ENCODE data around the gene DMRTC2. TPM values are rescaled to one million over a fixed set of nuclear protein-coding genes. Genes with fewer than 3 reads are reported as not detected.

Gene DMRTC2
- total and polyA plus RNA-seq, 9 of the 15 experiments (the other 6 are each of a cell fraction or from before 2014, with no cell fraction given): 0.03 TPM; not detected in 8

DNA sequence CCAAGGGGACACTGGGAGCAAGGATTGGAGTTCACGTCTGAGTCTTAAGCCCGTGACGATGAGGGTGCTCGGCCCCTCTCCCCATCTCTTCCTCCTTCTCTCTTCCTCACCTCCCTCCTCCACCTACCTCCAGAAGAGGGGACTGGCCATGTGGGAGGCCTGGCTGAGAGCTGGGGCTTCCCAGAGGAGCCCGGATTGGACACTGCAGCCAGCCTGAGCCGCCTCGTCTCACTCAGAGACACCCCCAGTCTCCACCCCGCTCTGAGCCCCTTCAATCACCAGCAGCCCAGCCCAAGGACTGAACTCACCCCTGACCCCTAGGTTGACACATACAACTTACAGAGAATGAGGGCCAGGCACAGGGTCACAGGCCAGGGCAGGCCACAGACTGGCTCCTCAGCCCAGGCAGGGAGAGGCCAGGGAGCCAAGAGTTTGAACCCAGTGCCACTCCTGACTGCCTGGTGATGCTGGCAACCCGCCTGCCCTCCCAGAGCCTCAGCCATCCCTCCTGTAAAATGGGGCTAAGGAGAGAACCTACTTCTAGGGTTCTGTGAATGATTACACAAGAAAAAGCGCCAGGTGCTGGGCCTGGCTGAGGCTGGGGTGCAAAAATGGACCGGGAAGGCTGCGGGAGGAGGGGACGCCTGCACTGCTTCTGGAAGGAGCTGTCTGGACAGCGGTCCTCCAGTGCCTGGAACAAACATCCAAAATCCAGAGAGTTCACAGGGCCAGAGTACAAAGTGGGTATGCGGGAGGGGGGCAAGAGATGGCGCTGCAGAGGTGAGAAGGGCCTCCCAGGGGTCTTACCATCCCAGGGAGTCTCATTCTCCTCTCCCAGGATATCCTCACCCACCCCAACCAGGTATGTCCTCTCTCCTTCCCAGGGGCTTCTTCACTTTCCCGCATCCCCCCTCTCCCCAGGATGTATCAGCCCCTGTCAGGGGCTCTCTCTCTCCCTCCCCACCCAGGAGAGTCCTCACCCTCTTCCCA lies 33.4 kb downstream of the DMRTC2 start:
- TF ChIP-seq PYGO2 (tag; IDR thresholded peaks at IDR 0.05): no peak
- peak; percentile 28 for TF ChIP-seq RBM25 (IDR thresholded peaks at IDR 0.05; ENCODE audit: low read depth, low read length, severe bottlenecking)
- TF ChIP-seq KLF10 (CRISPR knock-in tag; IDR thresholded peaks at IDR 0.05): no peak
- 0 out of 2 replicates have a peak, but pooled peaks have one; percentile 32 for TF ChIP-seq POLR2G (IDR thresholded peaks at IDR 0.05; ENCODE audit: low read depth, low read length)
- peak; percentile 9; the same call in 1 of the 2 replicates for TF ChIP-seq ZBTB7A (IDR thresholded peaks at IDR 0.05; ENCODE audit: borderline replicate concordance, control insufficient read depth, low read depth, low read length)
- TF ChIP-seq NUFIP1 (IDR thresholded peaks at IDR 0.05; ENCODE audit: partially characterized antibody): no peak
- TF ChIP-seq, protein P1, sequence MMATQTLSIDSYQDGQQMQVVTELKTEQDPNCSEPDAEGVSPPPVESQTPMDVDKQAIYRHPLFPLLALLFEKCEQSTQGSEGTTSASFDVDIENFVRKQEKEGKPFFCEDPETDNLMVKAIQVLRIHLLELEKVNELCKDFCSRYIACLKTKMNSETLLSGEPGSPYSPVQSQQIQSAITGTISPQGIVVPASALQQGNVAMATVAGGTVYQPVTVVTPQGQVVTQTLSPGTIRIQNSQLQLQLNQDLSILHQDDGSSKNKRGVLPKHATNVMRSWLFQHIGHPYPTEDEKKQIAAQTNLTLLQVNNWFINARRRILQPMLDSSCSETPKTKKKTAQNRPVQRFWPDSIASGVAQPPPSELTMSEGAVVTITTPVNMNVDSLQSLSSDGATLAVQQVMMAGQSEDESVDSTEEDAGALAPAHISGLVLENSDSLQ (IDR thresholded peaks at IDR 0.05): 0 out of 2 replicates have a peak, but pooled peaks have one; percentile 29
- TF ChIP-seq NR2C1 (IDR thresholded peaks at IDR 0.05): peak; percentile 70
- no peak for TF ChIP-seq NR2C1 (tag; IDR thresholded peaks at IDR 0.05)
- TF ChIP-seq KDM1A (IDR thresholded peaks at IDR 0.05): 0 out of 4 replicates have a peak, but pooled peaks of 1 of the 2 experiments have one; percentile 33
- TF ChIP-seq, protein P2, sequence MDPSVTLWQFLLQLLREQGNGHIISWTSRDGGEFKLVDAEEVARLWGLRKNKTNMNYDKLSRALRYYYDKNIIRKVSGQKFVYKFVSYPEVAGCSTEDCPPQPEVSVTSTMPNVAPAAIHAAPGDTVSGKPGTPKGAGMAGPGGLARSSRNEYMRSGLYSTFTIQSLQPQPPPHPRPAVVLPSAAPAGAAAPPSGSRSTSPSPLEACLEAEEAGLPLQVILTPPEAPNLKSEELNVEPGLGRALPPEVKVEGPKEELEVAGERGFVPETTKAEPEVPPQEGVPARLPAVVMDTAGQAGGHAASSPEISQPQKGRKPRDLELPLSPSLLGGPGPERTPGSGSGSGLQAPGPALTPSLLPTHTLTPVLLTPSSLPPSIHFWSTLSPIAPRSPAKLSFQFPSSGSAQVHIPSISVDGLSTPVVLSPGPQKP (CRISPR knock-in tag; IDR thresholded peaks at IDR 0.05): no peak
- TF ChIP-seq ESRRA (IDR thresholded peaks at IDR 0.05; ENCODE audit: borderline replicate concordance, low read depth): no peak
- TF ChIP-seq SNIP1 (IDR thresholded peaks at IDR 0.05; ENCODE audit: low read depth): no peak
- TF ChIP-seq ZBTB8A (IDR thresholded peaks at IDR 0.05; ENCODE audit: partially characterized antibody): no peak
- TF ChIP-seq BCOR (IDR thresholded peaks at IDR 0.05): peak; percentile 67; the same call in 1 of the 2 replicates
- TF ChIP-seq ZNF644 (tag; IDR thresholded peaks at IDR 0.05; ENCODE audit: low read depth): no peak
- TF ChIP-seq ZNF583 (CRISPR knock-in tag; IDR thresholded peaks at IDR 0.05): 0 out of 2 replicates have a peak, but pooled peaks have one; percentile 34
- TF ChIP-seq TCF7 (IDR thresholded peaks at IDR 0.05; ENCODE audit: borderline replicate concordance): 0 out of 2 replicates have a peak, but pooled peaks have one; percentile 59
- no peak for TF ChIP-seq ZNF695 (CRISPR knock-in tag; IDR thresholded peaks at IDR 0.05)
- no peak for TF ChIP-seq OTX1 (CRISPR knock-in tag; IDR thresholded peaks at IDR 0.05)
- no peak for TF ChIP-seq PTTG1 (tag; IDR thresholded peaks at IDR 0.05; ENCODE audit: low read depth)
- TF ChIP-seq ELF2 (CRISPR knock-in tag; IDR thresholded peaks at IDR 0.05): no peak
- in situ Hi-C loops (cut with MboI) (no loop called here), intact Hi-C loops (cut with micrococcal nuclease) (no loop called here)
- POLR2A ChIA-PET: interaction anchor here (1.7 kb wide), 1 partner anchor 15 kb away, joined by 5 read pairs; no protein-coding TSS in a partner anchor
- Histone ChIP-seq H3K4me2 (ENCODE audit: insufficient read depth, low read length) (peak overlapping the region; percentile 32; the same call in 1 of the 2 replicates), H3K9ac (ENCODE audit: insufficient read depth in 1 of 2, low read depth in 2 of 2, low read length in 2 of 2) (peak overlapping the region; percentile 31 to 86; a peak in 3 of 4 replicates), H3K4me3 (no peak overlapping the region), H3K4me1 (replicated peaks in 1 of 2; ENCODE audit: control insufficient read depth in 2 of 2, insufficient read depth in 2 of 2, low read length in 2 of 2) (peaks cover 34 to 60% of the 10 kb centered on the region in 2 experiments), H2AFZ (ENCODE audit: low read depth, low read length) (peak overlapping the region; percentile 86), H3K9me1 (ENCODE audit: control insufficient read depth, insufficient read depth, low read length) (no peaks in the 10 kb centered on the region), H3K79me2 (ENCODE audit: control insufficient read depth, insufficient read depth, low read length) (peaks cover under 1% of the 10 kb centered on the region; the same call in 1 of the 3 replicates), H4K20me1 (replicated peaks; ENCODE audit: control insufficient read depth, insufficient read depth, low read length) (no peaks in the 10 kb centered on the region), H3K27me3 (ENCODE audit: control insufficient read depth in 2 of 2, insufficient read depth in 2 of 2, low read length in 2 of 2) (no peaks in the 10 kb centered on the region), H3K36me3 (ENCODE audit: control insufficient read depth, insufficient read depth, low read length) (no peaks in the 10 kb centered on the region), H3K27ac (ENCODE audit: extremely low read depth, low read depth, low read length) (peak overlapping the region; percentile 60), H3K9me3 (replicated peaks; ENCODE audit: control insufficient read depth, insufficient read depth, low read depth, low read length) (no peaks in the 10 kb centered on the region)
- ATAC-seq (peak; percentile 13), DNase-seq (ENCODE audit: extremely low read depth in 1 of 4, low spot score in 3 of 4) (peak in 1 of 4 experiments; percentile 51), FAIRE-seq (peak; percentile 67)
- CTCF ChIA-PET (ENCODE audit: low intra/inter-chr PET ratio): no interaction called here
- BruUV-seq (replicated peaks): no TSS peak
- 48% methylated on average over 11 of the region's 17 CpGs for WGBS (ENCODE audit: insufficient coverage, low coverage, missing lambda C conversion rate)
